ENCODE data around the gene SPX.

Gene SPX

GRCh38 chr12:21500786-21501257, 25.3 kb upstream of the SPX start:
- Histone ChIP-seq H3K9me3 (ENCODE audit: insufficient read depth, low read depth, low read length) (no peaks in the 10 kb centered on the region), H3K9ac (ENCODE audit: low read depth, low read length, poor library complexity, severe bottlenecking) (peak overlapping the region; percentile 68), H3K36me3 (ENCODE audit: insufficient read depth, low read length) (peaks cover 5% of the 10 kb centered on the region; the same call in 1 of the 2 replicates), H3K4me1 (ENCODE audit: insufficient read depth, low read length, poor library complexity, severe bottlenecking) (peaks cover 56% of the 10 kb centered on the region), H4K20me1 (ENCODE audit: insufficient read depth, low read length, poor library complexity, severe bottlenecking) (peaks cover 46% of the 10 kb centered on the region), H3K79me2 (ENCODE audit: insufficient read depth, low read length) (peaks cover 72% of the 10 kb centered on the region), H3K27me3 (ENCODE audit: insufficient read depth, low read length, poor library complexity, severe bottlenecking) (no peaks in the 10 kb centered on the region), H3K4me3 (ENCODE audit: low read length, poor library complexity, severe bottlenecking) (peak overlapping the region; percentile 91), H3K9me2 (replicated peaks; ENCODE audit: low read depth, low read length) (no peaks in the 10 kb centered on the region), H2AFZ (ENCODE audit: low read length) (peak overlapping the region; percentile 91), H3F3A (ENCODE audit: low read depth) (no peaks in the 10 kb centered on the region), H3K4me2 (ENCODE audit: low read depth, low read length, poor library complexity, severe bottlenecking) (peak overlapping the region; percentile 77)
- TF ChIP-seq, protein P1, sequence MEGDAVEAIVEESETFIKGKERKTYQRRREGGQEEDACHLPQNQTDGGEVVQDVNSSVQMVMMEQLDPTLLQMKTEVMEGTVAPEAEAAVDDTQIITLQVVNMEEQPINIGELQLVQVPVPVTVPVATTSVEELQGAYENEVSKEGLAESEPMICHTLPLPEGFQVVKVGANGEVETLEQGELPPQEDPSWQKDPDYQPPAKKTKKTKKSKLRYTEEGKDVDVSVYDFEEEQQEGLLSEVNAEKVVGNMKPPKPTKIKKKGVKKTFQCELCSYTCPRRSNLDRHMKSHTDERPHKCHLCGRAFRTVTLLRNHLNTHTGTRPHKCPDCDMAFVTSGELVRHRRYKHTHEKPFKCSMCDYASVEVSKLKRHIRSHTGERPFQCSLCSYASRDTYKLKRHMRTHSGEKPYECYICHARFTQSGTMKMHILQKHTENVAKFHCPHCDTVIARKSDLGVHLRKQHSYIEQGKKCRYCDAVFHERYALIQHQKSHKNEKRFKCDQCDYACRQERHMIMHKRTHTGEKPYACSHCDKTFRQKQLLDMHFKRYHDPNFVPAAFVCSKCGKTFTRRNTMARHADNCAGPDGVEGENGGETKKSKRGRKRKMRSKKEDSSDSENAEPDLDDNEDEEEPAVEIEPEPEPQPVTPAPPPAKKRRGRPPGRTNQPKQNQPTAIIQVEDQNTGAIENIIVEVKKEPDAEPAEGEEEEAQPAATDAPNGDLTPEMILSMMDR (conservative IDR thresholded peaks at IDR 0.05; ENCODE audit: low read length) = no peak
- no peak for TF ChIP-seq EZH2phosphoT487 (IDR thresholded peaks at IDR 0.05; ENCODE audit: borderline replicate concordance)

GRCh38 chr12:21501258-21502163, 24.6 kb upstream of the SPX start, which contains the start of the genes GOLT1B and RECQL:
Gene GOLT1B (plus strand): TSS chr12:21501789. CDS start chr12:21501924, 135 bp downstream.
Gene RECQL (minus strand): TSS chr12:21501635. CDS start chr12:21499570, 2,065 bp downstream.
- H3K4me3 ChIP-seq (ENCODE audit: low read length, poor library complexity, severe bottlenecking) = peak within 1 kb of the TSS; percentile 91

GRCh38 chr12:21502164-21502496, 24.0 kb upstream of the SPX start:
- Histone ChIP-seq H3K4me3 (ENCODE audit: low read length, poor library complexity, severe bottlenecking) (peak overlapping the region; percentile 91), H3K4me2 (ENCODE audit: low read depth, low read length, poor library complexity, severe bottlenecking) (peak overlapping the region; percentile 86), H3F3A (ENCODE audit: low read depth) (no peaks in the 10 kb centered on the region), H2AFZ (ENCODE audit: low read length) (peak overlapping the region; percentile 98), H3K27me3 (ENCODE audit: insufficient read depth, low read length, poor library complexity, severe bottlenecking) (no peaks in the 10 kb centered on the region), H3K9me3 (ENCODE audit: insufficient read depth, low read depth, low read length) (no peaks in the 10 kb centered on the region), H4K20me1 (ENCODE audit: insufficient read depth, low read length, poor library complexity, severe bottlenecking) (peaks cover 55% of the 10 kb centered on the region), H3K79me2 (ENCODE audit: insufficient read depth, low read length) (peaks cover 85% of the 10 kb centered on the region), H3K4me1 (ENCODE audit: insufficient read depth, low read length, poor library complexity, severe bottlenecking) (peaks cover 61% of the 10 kb centered on the region), H3K9me2 (replicated peaks; ENCODE audit: low read depth, low read length) (no peaks in the 10 kb centered on the region), H3K9ac (ENCODE audit: low read depth, low read length, poor library complexity, severe bottlenecking) (peak overlapping the region; percentile 84), H3K36me3 (ENCODE audit: insufficient read depth, low read length) (peaks cover 2% of the 10 kb centered on the region; the same call in 1 of the 2 replicates)
- TF ChIP-seq, protein P1 (conservative IDR thresholded peaks at IDR 0.05; ENCODE audit: low read length) = no peak
- no peak for TF ChIP-seq EZH2phosphoT487 (IDR thresholded peaks at IDR 0.05; ENCODE audit: borderline replicate concordance)

More at GRCh38 chr12:21501258-21502163, 24.6 kb upstream of the SPX start, which contains the start of the genes GOLT1B and RECQL:
- H3K9me2 ChIP-seq (replicated peaks; ENCODE audit: low read depth, low read length) = no peaks in the 10 kb centered on the region
- H3K4me1 ChIP-seq (ENCODE audit: insufficient read depth, low read length, poor library complexity, severe bottlenecking) = peaks cover 61% of the 10 kb centered on the region
- H2AFZ ChIP-seq (ENCODE audit: low read length) = peak within 1 kb of the TSS; percentile 98
- H3K36me3 ChIP-seq (ENCODE audit: insufficient read depth, low read length) = peaks cover 5% of the 10 kb centered on the region; the same call in 1 of the 2 replicates
- no peaks in the 10 kb centered on the region for H3K9me3 ChIP-seq (ENCODE audit: insufficient read depth, low read depth, low read length)
- no peak for TF ChIP-seq EZH2phosphoT487 (IDR thresholded peaks at IDR 0.05; ENCODE audit: borderline replicate concordance)
- TF ChIP-seq, protein P1 (conservative IDR thresholded peaks at IDR 0.05; ENCODE audit: low read length) = no peak
- peaks cover 51% of the 10 kb centered on the region for H4K20me1 ChIP-seq (ENCODE audit: insufficient read depth, low read length, poor library complexity, severe bottlenecking)
- peak within 1 kb of the TSS; percentile 86 for H3K4me2 ChIP-seq (ENCODE audit: low read depth, low read length, poor library complexity, severe bottlenecking)
- peak within 1 kb of the TSS; percentile 84 for H3K9ac ChIP-seq (ENCODE audit: low read depth, low read length, poor library complexity, severe bottlenecking)
- no peaks in the 10 kb centered on the region for H3K27me3 ChIP-seq (ENCODE audit: insufficient read depth, low read length, poor library complexity, severe bottlenecking)
- H3F3A ChIP-seq (ENCODE audit: low read depth) = no peaks in the 10 kb centered on the region
- H3K79me2 ChIP-seq (ENCODE audit: insufficient read depth, low read length) = peaks cover 79% of the 10 kb centered on the region
